Activated CD4-positive, alpha-beta T cell treated with anti-CD3 and anti-CD28 coated beads for 36 hours (primary cell): Measurements from ENCODE around the gene RADIL. TPM values are rescaled to one million over a fixed set of nuclear protein-coding genes. Genes with fewer than 3 reads are reported as not detected.

ENCODE experiments used
- ATAC-seq: fragments of 200-7000 bp; cut with Tn5 transposase; one replicate; pipeline ENCODE4 v1.10.0; 2021; ENCODE audit warnings: mild to moderate bottlenecking, moderate library complexity
- CTCF ChIA-PET: fragments of 350-600 bp; sonication (Branson Sonifier 250); formaldehyde crosslinking; loops from one replicate; lab custom pipeline; 2021; ENCODE audit warnings: antibody characterized with exemption; lab: Charles Lee
- POLR2A ChIA-PET: fragments of 350-600 bp; sonication (Branson Sonifier 250); formaldehyde crosslinking; loops from one replicate; lab custom pipeline; 2021; ENCODE audit warnings: antibody characterized with exemption, inconsistent platforms; lab: Charles Lee
- DNase-seq: peaks from one replicate; pipeline ENCODE4 v3.0.0-alpha.2; 2020
- H3K27ac Mint-ChIP-seq: one replicate; pipeline ENCODE4 v1.8.0; 2021; ENCODE audit warnings: mixed read lengths
- H3K27me3 Mint-ChIP-seq: one replicate; pipeline ENCODE4 v1.8.0; 2021; ENCODE audit warnings: mixed read lengths
- H3K36me3 Mint-ChIP-seq: one replicate; pipeline ENCODE4 v1.8.0; 2021; ENCODE audit warnings: low read depth, mixed read lengths
- H3K4me1 Mint-ChIP-seq: one replicate; pipeline ENCODE4 v1.8.0; 2021; ENCODE audit warnings: mixed read lengths
- H3K4me3 Mint-ChIP-seq: one replicate; pipeline ENCODE4 v1.8.0; 2021; ENCODE audit warnings: mild to moderate bottlenecking, moderate library complexity, mixed read lengths
- H3K9me3 Mint-ChIP-seq: one replicate; pipeline ENCODE4 v1.8.0; 2021; ENCODE audit warnings: low read depth, mixed read lengths
- intact Hi-C, 2 experiments: fragments of 100-400 bp; cut with DNase I in 1 of 2; cut with micrococcal nuclease in 1 of 2; formaldehyde crosslinking; loops; one replicate each; pipeline versions ENCODE4 v1.14.2 to v1.15.1; 2022 to 2024; cut with DNase I, micrococcal nuclease
- microRNA-seq: library from miRNA; unstranded; fragments of <30 nt; microRNA quantifications from one replicate; pipeline ENCODE4 v1.2.0, GENCODE V29; 2021; ENCODE audit warnings: borderline replicate concordance
- total RNA-seq, 2 experiments: library from RNA; stranded (reverse); gene quantifications; one replicate each; pipeline ENCODE4 v1.2.3, GENCODE V29; 2021

Gene RADIL
- total RNA-seq, 2 experiments from 2014 or later = 0.42 to 0.69 TPM

DNA sequence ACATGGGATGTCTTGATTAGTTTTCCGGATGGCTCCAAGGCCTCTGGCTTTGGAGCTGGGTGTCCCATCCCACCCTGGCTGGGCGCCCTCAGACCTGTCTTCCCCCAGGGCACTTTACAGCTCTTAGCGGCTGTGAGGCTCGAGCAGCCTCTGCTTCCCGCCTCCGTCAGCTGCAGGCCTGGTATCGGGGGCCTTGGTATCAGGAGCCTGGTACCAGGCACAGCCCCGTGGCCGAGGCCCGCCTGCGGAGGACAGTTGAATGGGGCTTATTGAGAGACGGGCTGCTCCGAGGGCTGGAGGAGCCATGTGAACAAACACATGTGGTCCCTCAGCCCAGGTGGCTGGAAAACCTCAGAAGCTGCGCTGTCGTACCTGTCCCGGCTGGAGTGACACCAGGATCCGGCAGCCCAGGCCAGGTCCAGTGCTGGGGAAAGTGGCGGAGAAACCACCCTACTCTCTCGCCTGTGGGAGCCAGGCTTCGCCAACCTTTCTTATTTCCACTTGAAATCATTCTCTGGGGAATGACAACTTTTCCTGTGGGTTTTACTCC is 132.0 kb downstream of the RADIL start:
- Mint-ChIP-seq H3K27ac (no peak overlapping the region), H3K4me1 (peaks cover 44% of the 10 kb centered on the region), H3K36me3 (peaks cover 23% of the 10 kb centered on the region), H3K27me3 (no peaks in the 10 kb centered on the region), H3K4me3 (no peak overlapping the region), H3K9me3 (no peaks in the 10 kb centered on the region)
- intact Hi-C loops = no loop called here
- ATAC-seq = no peak
- ChIA-PET POLR2A (no interaction called here), CTCF (interaction anchor here (1.0 to 1.5 kb wide), 2 partner anchors 70 to 139 kb away, joined by 3 read pairs; partner anchors contain the start of gene FOXK1)
- no peak for DNase-seq

DNA sequence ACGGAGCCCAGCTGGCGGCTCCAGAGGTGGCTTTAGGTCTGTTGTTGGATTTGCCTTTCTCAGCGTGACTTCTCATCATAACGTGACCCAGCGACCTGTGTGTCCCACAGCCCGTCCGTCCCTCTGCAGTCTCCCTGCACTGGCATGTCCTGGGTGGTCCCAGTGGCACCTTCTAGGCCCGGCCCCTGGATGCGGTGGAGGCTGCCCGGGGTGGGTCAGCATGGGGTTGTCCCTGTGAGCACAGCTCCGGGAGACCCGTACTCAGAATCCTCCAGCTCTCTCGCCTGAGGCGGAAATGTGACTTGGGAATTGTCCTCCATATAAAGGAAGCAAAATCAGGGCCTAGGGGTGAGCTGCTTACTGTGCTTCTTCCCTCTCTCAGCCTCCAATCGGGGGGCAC is 133.7 kb downstream of the RADIL start:
- no peaks in the 10 kb centered on the region for H3K27me3 Mint-ChIP-seq
- ATAC-seq (no peak), DNase-seq (no peak)
- POLR2A ChIA-PET = no interaction called here
- H3K9me3 Mint-ChIP-seq = no peaks in the 10 kb centered on the region
- intact Hi-C loops = loop anchor here in 1 of 2 experiments (5.0 kb wide), 1 partner anchor 107 kb away; no protein-coding TSS in a partner anchor
- H3K27ac Mint-ChIP-seq = no peak overlapping the region
- no peak overlapping the region for H3K4me3 Mint-ChIP-seq
- H3K4me1 Mint-ChIP-seq = peaks cover 60% of the 10 kb centered on the region
- H3K36me3 Mint-ChIP-seq = peaks cover 24% of the 10 kb centered on the region
- CTCF ChIA-PET = interaction anchor here (0.6 to 1.3 kb wide), 2 partner anchors 25 to 105 kb away, joined by 3 read pairs; no protein-coding TSS in a partner anchor

DNA sequence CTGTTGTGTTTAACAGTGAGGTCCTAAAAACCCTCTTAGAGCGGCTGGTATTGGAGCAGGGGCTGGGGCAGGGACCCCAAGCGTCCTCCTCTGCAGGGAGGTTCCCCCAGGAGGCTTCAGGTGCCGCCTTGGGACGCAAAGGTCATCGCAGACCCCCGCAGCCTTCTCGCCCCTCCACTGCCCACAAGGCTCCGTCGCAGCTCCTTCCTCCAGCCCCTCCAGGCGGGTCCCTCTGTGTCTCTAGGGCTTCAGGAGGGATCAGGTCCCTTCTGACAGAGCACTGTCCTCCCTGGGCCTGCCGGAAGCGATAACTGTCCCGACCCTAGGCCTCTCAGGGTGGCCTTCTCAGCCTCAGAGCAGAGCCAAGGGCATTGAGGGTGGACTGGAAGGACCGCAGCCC is 134.2 kb downstream of the RADIL start:
- no peak overlapping the region for H3K4me3 Mint-ChIP-seq
- ChIA-PET CTCF (interaction anchor here (0.6 to 1.3 kb wide), 4 partner anchors 13 to 104 kb away, joined by 3 read pairs; no protein-coding TSS in a partner anchor), POLR2A (no interaction called here)
- H3K36me3 Mint-ChIP-seq = peaks cover 22% of the 10 kb centered on the region
- no peaks in the 10 kb centered on the region for H3K27me3 Mint-ChIP-seq
- DNase-seq (no peak), ATAC-seq (no peak)
- intact Hi-C loops = loop anchor here in 1 of 2 experiments (5.0 kb wide), 1 partner anchor 107 kb away; no protein-coding TSS in a partner anchor
- no peaks in the 10 kb centered on the region for H3K9me3 Mint-ChIP-seq
- peaks cover 64% of the 10 kb centered on the region for H3K4me1 Mint-ChIP-seq
- peak overlapping the region; percentile 86 for H3K27ac Mint-ChIP-seq

Small RNA genes lying within 50 kb of the gene (microRNA-seq; reads per million reads assigned to microRNA genes)
- not detected for gene MIR4656

Other genes starting within 250 kb of the RADIL start
- gene FOXK1, start 201.4 kb downstream of the RADIL start, total RNA-seq = 10 to 100 TPM; 30.0 to 33.9 TPM
- gene AP5Z1, start 108.1 kb downstream of the RADIL start, total RNA-seq = 10 to 100 TPM; 21.0 to 26.4 TPM
- not detected for gene PAPOLB, start 21.7 kb downstream of the RADIL start, total RNA-seq
- not detected for gene MMD2, start 75.5 kb upstream of the RADIL start, total RNA-seq
- 10 to 100 TPM; 12.4 to 12.7 TPM for gene RBAK, start 162.1 kb upstream of the RADIL start, total RNA-seq